ENCODE measurements around the gene ZBP1.

ZBP1 gene

DNA sequence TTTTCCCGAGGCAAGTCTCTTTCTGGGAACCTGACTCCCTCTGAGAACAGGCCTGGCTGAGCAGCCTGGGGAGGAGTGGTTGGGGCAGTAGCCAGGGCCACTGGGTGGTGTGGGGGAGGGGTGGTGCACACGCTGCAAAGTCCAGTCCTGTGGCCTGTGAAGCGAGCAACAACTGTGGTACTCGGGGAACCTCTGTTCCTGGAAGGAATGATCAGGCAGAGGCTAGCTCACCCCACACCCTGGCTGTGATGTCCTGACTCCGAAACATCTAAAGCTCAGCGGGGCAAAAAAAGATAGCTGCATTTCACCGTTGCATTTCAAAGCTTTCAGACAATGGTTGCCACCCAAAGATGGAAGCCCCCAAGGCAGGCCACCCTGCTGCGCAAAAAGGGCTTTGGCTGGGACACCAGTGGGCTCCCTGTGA, 33.8 kb downstream of the ZBP1 start:
- DNase-seq (ENCODE audit: low read depth): no peak

DNA sequence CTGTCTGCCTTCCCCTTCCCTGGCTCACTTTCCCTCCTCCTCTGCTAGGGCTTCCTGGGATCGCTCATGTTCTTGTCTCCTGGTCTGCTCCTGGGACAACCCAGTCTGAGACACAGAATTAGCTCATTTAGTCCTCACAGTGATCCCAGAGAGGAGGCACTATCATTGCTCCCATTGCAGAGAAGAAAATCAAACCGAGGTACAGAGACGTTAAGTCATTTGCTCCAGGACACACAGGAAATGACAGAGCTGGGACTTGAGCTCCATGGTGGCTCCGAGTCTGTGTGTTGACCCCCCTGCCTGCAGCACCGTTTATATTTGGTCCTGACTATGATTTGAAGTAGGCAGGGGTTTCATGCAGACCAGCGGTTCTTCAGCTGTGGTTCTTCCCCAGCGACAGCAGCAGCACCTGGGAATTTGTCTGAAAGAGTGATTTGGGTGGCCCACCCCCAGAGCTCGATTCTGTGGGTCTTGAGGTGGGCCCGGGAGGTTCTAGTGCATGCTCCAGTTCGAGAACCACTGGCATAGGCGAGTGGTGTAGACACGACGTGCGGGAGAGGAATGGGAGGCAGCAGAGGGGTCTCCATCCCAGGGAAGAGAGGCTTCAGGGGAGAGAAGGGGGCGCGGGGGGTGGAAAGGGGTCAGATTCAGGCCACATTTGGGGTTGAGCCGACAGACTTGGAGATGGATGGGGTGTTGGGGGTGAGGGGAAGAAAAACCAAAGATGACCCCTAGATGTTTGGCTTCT, 34.6 kb downstream of the ZBP1 start:
- DNase-seq (ENCODE audit: low read depth): no peak

DNA sequence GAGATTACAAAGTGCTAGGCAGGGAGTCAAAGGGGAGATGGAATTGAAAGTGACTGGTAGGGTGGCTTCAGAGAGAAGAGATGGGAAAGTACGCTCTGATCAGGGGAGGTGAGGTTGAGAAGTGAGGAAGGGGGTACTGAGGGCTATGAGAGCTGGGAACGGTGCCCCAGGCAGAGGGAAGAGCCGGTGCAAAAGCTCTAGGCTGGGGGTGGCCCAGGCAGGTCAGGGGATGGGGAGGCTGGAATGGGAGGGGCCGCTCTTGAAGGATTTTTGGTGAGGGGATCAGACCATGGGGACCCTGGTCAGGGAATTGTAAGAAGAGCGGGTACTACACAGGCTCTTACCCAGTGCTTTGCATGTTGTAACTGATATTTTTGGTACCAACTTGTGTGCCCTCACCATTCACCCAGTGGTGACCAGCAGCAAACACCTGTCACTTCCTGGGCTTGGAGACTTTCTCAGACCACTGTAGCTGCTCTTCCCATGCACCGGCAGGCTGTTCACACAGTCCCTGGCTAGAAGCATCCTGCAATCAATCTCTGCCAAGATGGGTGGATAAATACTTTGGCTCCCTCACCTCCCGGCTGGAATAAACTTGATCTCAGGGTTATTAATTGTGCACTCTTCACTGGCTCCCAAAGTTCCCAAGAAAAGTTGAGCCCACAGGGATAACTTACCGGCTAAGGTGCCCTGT, 35.3 kb downstream of the ZBP1 start:
- no peak for DNase-seq (ENCODE audit: low read depth)

DNA sequence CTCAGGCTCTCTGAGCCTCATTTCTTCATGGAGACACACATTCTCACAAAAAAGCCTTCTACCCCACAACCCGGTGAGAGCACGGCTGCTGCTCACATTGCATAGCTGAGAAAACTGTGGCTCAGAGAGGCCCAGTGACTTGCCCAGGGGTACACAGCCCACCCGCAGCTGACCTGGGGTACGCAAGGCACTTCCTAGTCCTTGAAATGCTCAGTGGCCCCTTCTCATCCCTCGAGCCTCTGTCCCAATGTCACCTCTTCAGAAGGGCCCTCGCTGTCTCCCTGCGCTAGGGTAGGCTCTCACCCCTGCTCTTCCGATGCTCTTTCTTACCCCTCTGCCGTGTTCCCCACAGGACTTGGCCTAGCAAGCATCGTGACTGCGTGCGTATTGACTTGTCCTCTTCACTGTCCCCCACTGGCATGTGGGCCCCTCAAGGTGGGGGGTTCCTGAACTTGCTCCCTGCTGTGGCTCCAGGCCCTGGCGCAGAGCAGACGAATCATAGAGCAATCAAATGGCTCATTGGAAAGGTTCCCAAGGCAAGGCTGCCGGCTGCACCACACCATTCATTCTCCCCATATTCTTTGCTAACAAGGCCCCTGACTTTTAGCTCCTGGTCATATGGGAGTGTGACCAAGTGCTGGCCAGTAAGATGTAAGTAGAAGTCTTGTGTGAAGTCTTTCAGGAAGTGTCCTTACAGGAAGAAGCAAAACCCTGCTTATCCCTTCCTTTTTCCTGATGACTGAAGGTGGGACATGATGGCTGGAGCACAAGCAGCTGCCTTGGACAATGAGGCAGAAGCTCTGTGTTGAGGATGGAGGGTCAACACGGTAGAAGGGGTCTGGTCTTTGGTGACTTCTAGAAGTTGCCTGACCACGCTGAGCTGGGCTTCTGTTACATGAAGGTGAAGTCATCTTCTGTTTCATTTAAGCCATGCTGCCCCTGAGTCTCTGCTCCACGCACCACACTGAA, 36.7 kb downstream of the ZBP1 start:
- no peak for DNase-seq (ENCODE audit: low read depth)

DNA sequence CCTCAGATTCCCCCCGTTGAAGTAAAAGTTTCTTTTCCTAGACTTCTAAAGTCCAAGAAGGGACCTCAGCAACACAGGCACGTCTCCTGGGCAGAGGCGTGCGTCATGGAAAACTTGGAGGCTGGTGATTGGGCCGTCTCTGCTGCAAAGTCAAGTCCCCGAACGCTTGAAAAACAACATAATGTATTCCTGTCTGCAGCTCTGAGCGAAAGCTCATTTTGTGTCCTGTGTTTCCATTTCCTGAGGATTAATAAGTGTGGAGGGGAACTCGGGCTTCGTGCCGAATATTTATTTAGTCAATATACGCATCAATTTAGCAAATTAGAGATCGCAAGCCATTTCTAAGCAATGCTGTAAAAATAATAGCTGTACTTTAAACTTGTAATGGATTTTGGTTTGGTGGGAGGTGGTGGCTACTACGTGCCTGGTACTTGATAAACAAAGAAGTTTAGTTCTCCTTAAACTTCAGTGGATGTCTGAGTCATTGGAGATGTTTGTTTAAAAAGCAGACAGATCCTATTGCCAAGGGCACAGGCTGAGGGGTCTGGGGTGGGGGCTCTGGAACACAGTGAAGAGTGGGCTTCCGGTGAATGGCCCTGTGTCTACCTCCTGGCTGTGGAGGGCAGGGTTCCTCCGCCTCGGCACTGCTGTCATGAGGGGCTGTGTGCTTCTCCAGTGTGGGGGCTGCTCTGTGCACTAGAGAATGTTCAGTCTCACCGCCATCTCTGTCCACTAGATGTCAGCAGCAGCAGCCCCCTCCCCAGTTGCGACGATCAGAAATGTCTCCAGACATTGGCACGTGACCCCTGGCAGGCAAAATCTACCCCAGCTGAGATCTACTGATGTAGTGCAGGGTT, 37.6 kb downstream of the ZBP1 start:
- no peak for DNase-seq (ENCODE audit: low read depth)

DNA sequence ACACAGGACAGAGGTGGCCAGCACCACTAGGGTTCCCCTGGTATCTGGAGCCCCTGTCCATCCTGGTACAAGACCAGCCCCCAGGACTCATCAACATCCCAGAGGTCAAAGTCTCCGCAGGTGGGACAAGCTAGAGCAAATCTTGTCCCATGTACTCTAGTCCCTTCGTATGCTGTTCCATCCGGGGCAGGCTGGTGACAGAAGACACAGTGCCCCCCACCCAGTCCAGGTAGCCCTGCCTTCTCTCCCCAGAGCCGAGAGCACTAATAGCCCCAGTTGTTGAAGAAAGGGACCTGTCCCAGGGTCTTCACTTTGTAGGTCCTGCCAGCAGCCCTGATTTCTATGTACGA, 38.2 kb downstream of the ZBP1 start:
- no peak for DNase-seq (ENCODE audit: low read depth)

DNA sequence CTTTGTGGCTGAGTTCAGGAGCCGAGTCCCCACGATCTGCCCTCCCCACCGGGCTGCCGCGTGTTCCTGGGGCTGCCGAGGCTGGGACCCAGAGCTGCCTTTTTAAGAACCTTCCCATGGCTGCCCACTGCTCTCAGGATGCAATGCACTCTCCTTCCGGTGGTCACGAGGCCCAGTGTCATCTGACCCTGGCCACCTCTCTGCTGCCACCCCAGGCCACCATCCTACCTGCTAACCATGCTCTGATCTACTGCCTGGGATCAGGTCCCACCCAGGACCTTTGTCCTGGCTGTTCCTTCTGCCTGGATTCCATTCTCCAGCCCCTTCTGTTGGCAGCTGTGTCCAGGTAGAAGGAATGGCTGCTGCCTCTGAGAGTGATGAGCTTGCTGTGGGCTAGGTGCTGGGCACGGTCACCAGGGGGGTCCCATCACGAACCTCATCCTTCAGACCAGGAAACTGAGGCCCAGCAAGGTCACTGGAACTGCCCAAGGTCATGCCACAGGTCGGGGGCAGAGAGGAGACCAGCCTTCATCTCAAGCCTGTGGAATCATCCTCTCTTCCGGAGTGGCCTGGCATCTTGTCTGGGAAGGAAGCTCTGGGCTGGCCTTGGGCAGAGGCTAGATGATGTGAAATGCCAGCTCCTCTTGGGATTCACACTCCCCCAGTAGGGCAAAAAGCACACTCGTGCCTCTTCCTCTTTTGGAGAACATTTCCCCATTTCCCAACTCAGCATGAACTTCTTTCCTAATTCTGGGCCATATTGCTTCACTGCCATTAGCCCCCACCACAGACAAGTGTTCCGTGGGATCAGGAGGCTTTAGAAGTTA, 38.8 kb downstream of the ZBP1 start:
- no peak for DNase-seq (ENCODE audit: low read depth)

DNA sequence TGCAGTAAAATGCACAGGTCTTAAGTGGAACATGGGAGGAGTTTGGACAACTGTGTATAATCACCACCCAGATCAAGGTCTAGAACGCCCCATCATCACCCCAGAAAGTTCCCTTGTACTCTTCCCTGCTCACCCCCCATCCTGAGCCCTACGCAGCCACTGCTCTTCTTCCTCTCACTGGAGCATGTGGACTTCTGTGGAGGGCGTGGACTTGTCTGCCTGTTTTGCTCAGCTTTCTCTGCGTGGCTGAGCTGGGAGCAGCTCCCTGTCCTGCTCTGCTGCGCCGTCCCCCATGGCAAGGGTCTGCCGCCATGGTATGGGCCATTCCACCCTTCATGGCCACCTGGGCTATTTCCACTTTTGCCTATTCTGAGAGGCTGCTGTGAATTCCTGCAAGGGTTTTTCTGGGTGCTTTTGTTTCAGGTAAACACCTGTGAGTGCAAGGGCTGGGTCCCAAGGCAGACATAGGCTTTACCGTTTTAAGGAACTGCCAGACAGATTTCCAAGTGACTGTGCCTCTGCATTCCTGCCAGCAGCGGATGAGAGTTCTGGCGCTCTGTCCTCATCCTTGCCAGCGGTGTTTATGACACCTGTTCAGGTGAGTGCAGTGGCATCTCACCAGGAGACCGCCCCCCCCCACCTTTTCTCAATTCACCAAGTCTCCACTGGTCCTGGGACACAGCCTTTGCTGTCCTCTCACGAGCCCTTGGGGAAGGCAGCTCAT, 39.6 kb downstream of the ZBP1 start:
- DNase-seq (ENCODE audit: low read depth): no peak

DNA sequence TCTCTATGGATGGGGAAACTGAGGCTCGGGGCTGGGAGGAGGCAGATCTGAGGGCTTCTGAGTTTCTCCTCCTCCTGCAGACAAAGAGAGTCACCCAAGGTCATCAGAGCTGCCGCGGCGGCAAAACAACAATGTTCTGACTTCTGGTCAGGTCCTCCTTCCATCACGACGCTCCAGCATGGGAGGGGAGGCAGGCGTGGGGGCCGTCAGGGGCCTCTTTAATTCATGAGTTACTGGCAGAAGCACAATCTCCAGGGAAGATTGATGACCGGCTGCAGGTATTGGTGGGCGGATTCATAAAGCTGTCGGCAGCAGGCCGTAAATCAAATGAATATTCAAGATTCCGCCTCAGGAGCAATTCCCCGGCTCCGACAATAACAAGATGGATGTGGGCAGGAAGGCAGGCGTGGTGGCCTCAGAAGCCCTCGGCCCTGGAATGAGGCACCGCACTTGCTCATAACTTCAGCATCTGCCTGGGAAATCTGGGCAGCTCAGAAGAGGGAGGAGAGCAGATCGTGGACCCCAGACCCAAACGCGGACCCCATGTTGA, 40.3 kb downstream of the ZBP1 start:
- DNase-seq (ENCODE audit: low read depth): no peak

DNA sequence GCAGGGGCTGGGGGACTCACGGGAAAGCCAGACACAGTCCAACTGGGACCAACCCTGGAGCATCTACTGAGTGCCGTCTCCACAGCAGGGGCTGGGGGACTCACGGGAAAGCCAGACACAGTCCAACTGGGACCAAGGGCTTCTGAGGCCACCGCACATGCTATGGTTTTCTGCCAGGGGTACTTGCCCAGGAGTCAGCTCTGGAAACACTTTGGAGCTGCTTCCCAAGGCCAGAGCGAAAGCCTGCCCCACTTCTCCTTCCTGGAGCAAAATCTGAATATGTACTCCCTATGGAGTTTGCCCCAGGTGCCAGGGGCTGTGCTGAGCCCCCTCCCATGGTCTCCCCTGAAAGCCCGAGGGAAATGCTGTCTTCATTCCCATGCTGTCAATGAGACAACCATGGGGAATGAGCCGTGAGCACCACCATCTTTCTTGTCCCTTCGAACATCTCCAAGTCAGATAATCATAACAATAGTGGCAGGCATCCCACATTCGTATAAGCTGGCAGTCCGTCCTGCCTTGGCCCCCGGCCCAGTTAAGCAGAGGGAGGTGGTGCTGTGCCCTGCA, 40.8 kb downstream of the ZBP1 start:
- DNase-seq (ENCODE audit: low read depth): no peak

DNA sequence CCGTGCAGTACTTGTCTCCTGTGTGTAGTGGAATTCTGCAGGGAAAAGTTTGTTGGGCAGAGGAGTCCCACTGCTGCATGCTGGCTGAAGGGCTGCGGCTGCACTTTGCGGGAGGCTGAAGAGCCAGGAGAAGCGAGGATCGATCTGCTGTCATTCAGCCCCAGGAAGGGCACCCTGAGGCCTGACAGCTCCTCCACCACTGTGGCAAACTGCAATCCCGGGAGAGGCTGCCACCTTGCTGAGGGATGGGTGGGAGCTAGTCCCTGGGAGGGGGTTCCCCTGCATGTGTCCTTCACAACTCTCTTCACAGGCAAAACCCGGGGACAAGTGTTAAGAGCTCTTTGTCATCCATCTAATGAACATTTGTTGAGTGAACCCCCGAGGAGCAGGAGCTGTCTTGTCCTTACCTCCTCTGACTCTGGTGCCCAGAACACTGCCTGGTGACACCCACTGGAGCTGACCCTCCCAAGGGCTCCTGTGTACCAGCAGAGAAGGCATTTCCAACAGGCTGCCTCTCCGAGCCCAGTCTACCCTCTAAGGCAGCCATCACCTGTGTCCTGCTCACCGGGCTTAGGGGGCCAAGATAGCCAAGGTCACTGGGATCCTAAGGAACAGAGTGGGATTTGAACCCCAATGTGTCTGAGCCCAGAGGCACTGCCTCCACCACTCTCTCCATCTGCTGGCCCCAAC, 41.6 kb downstream of the ZBP1 start:
- no peak for DNase-seq (ENCODE audit: low read depth)

DNA sequence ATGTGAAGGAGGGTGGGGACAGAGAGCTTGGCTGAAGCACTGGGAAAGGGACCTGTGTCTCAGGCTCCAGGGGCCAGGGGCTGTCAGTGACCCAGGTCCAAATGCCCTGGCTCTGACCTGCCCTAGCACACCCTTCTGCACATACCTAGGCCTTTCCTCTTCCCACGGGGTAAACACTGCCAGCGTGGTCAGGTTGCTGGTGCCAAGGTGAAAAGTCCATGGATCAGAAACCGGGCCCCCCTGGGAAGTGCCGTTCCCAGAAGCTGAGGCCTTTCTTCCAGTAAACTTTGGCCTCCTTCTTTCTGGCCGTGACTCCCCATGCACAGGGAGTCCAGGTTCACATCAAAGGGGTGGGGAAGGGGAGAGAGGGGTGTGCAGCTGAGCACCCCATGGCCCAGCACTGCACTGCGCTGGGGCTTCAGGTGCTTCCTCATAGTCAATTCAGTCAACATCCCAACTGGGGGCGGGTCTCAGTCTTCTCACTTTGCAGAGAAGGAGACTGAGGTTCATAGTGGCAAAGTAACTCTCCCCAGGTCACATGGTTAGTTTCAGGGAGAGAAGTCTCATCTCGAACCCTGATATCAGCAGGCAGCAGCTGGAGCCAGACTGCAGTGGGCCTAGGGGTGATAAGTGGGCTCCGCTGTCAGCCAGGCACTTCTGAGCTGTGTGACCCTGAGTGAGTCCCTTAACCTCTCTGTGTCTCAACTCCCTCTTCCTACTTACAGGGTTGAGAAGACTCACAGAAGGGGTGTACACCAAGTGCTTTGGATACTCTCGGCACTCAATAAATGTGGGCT, 42.3 kb downstream of the ZBP1 start:
- no peak for DNase-seq (ENCODE audit: low read depth)

DNA sequence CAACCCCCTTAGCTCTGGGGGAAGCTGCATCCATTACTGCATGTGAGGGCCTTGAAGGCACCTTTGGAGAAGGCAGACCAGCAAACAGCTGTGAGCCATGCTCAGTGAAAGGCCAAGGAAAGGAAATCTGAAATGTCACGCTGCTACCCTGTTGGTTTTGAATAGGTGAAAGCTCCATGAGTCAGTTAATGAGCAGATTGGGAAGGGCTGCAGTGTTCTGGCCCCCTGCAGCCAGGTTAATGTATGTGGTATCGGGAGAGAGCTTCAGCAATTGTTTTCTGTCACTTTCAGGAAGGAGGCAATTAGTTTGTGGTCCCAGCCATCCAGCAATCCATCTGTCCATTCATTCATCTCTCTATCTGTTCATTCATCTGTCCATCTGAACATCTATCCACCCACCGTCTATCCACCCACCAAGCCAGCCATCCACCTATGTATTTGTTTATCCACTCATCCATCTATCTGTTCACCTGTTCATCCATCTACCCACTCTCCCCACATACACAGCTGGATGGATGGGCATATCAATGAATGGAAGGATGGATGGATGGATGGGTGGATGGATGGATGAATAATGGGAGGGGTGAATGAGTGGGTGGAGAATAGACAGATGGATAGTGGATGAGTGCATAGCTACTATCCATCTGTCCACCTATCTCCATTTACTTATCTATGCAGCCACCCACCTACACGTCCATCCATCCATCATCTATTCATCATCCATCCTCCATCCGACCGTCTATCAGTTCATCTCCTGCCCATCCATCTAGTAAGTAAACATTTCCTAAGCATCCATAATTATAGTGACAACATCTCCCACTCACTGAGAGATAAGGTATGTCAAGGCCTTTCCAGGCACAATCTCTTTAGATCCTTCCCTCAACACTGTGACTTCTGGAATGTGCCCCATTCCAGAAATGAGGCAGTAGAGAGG, 43.3 kb downstream of the ZBP1 start:
- no peak for DNase-seq (ENCODE audit: low read depth)

DNA sequence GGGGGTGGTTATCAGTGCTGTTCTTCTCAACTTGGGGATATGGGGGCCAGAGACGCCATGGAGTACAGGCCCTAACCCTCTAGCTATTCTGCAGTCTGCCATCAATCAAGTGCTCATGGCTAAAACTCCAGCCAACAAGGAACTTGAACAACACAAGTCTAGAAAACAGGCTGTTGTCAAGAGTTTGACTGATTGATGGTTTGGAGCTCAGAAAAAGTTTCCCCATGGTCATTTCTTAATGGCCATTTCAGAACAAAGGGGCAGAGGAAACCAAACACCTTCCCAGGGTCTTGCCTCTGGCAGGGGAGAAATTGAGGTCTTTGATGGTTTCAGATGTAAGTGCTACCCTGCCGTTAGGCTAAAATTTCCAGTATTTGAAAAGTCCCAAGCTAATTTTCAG, 44.2 kb downstream of the ZBP1 start:
- no peak for DNase-seq (ENCODE audit: low read depth)

DNA sequence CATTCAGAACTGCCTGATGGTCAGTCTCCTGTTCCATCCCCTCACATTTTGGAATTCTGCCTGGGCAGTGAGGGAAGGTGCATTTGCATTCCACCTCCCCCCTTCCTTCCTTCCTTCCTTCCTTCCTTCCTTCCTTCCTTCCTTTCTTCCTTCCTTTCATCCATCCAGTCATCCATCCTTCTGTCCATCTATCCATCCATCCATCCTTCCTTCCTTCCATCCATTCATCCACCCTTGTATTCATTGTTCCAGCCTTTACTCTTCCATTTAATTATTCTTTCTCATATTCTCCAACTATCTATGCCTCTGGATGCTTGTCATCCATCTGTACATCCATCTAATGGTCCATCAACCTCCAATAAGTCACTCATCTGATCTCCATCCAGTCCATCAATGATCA, 45.3 kb downstream of the ZBP1 start:
- DNase-seq (ENCODE audit: low read depth): no peak

DNA sequence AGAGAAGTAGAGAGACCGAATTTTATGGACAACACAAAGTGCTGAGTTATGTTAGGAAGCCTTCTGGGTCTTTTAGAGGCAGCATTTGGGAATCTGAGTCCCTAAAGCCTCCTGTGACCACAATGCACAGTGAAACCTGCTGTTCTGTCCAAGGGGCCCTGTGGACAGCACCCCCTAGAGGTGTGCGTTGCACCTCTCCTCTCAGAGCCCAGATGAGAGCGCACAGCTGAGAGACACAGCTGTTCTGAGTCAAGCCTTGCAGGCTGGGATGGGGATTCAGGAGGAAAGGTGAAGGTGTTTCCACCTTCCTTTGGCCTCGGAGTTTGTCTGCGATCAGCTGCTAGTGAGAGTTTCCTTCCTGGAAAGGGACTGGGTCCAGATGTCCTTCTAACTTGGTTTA, 46.3 kb downstream of the ZBP1 start:
- DNase-seq (ENCODE audit: low read depth): no peak

DNA sequence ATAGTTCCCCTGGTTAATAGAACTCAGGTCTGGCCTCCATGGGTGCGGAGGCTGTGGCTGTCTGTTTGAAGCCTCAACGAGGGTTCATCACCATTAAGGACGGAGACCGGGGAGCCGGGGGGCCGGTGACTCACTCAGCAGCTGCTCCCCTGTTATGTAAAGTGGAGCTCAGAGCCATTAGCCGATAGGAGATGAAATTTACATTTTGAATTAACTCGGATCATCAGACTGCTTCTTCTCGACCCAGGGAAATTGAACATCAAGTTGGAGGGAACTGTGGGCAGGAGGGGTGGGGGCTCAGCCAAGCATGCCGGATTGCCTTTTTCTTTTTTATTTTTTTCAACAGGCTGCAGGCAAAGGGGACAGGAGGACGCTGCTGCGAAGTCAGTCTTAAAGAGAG, 47.0 kb downstream of the ZBP1 start:
- DNase-seq (ENCODE audit: low read depth): no peak
